HG02759 (cell line): ENCODE results near the gene SEMA6D.
"Not testable (repeated sequence)": the region's sequence is repeated elsewhere in the genome, so short reads cannot be mapped to it uniquely, and the experiment has no call there.

Experiments used
- ATAC-seq: cut with Tn5 transposase; IDR thresholded peaks from one replicate; pipeline ENCODE4 v1.9.1; 2021; ENCODE audit warnings: mild to moderate bottlenecking, moderate library complexity; ENCODE audit not compliant: unreplicated experiment

The SEMA6D gene

GRCh38 chr15:47715856-47716445 is 1.4 kb upstream of the SEMA6D start:
- ATAC-seq = no peak

GRCh38 chr15:47716516-47716915 is 789 bp upstream of the SEMA6D start:
- no peak for ATAC-seq

- ATAC-seq = no peak
Measured at GRCh38 chr15:47718497-47719437, 1.5 kb downstream of the SEMA6D start.

- no peak for ATAC-seq
Measured at GRCh38 chr15:47719730-47720129, 2.4 kb downstream of the SEMA6D start.

- no peak for ATAC-seq
Measured at GRCh38 chr15:47720555-47720954, 3.2 kb downstream of the SEMA6D start.

- ATAC-seq = no peak
Measured at GRCh38 chr15:47721676-47722075, 4.4 kb downstream of the SEMA6D start.

- ATAC-seq = no peak
Measured at GRCh38 chr15:47724346-47724745, 7.0 kb downstream of the SEMA6D start.

GRCh38 chr15:47725051-47725450 is 7.7 kb downstream of the SEMA6D start:
- ATAC-seq = no peak

GRCh38 chr15:47725906-47726305 is 8.6 kb downstream of the SEMA6D start:
- ATAC-seq = no peak

GRCh38 chr15:47726399-47726823 is 9.1 kb downstream of the SEMA6D start:
- ATAC-seq = no peak

GRCh38 chr15:47727137-47727536 is 9.8 kb downstream of the SEMA6D start:
- ATAC-seq = no peak

GRCh38 chr15:47727676-47728075 is 10.4 kb downstream of the SEMA6D start:
- no peak for ATAC-seq

GRCh38 chr15:47728426-47728825 is 11.1 kb downstream of the SEMA6D start:
- no peak for ATAC-seq

- ATAC-seq = no peak
Measured at GRCh38 chr15:47728886-47729285, 11.6 kb downstream of the SEMA6D start.

- no peak for ATAC-seq
Measured at GRCh38 chr15:47731230-47731629, 13.9 kb downstream of the SEMA6D start.

- ATAC-seq = no peak
Measured at GRCh38 chr15:47732248-47732647, 14.9 kb downstream of the SEMA6D start.

GRCh38 chr15:47733085-47733484 is 15.8 kb downstream of the SEMA6D start:
- ATAC-seq = no peak

GRCh38 chr15:47736143-47736786 is 19.0 kb downstream of the SEMA6D start:
- ATAC-seq = no peak

GRCh38 chr15:47737477-47737876 is 20.2 kb downstream of the SEMA6D start:
- no peak for ATAC-seq

GRCh38 chr15:47738144-47738825 is 21.0 kb downstream of the SEMA6D start:
- ATAC-seq = not testable (repeated sequence)

- ATAC-seq = no peak
Measured at GRCh38 chr15:47741082-47741481, 23.8 kb downstream of the SEMA6D start.
